ENCODE data around the gene SMPDL3B. TPM values are rescaled to one million over a fixed set of nuclear protein-coding genes. Genes with fewer than 3 reads are reported as not detected.

SMPDL3B gene
- total and polyA plus RNA-seq, 2 experiments from 2014 or later = 6.8 to 8.9 TPM

GRCh38 chr1:27912429-27912828 is 22.4 kb upstream of the SMPDL3B start:
- H3K4me1 ChIP-seq (ENCODE audit: low read depth) = no peaks in the 10 kb centered on the region
- no peak for DNase-seq (ENCODE audit: low read depth in 1 of 2, low spot score in 1 of 2)
- no peak overlapping the region for H3K27ac ChIP-seq
- no peak overlapping the region for H3K4me3 ChIP-seq
- H3K9me3 ChIP-seq (ENCODE audit: low read depth) = no peaks in the 10 kb centered on the region
- no peak for TF ChIP-seq CTCF (IDR thresholded peaks at IDR 0.05; ENCODE audit: low read depth, low read length)
- peaks cover 24% of the 10 kb centered on the region for H3K36me3 ChIP-seq
- peaks cover 5% of the 10 kb centered on the region for H3K27me3 ChIP-seq

- H3K27me3 ChIP-seq = peaks cover 16% of the 10 kb centered on the region
- H3K4me3 ChIP-seq = no peak overlapping the region
- DNase-seq (ENCODE audit: low read depth in 1 of 2, low spot score in 1 of 2) = no peak
- peaks cover 5% of the 10 kb centered on the region for H3K36me3 ChIP-seq
- H3K9me3 ChIP-seq (ENCODE audit: low read depth) = no peaks in the 10 kb centered on the region
- H3K4me1 ChIP-seq (ENCODE audit: low read depth) = no peaks in the 10 kb centered on the region
- no peak for TF ChIP-seq CTCF (IDR thresholded peaks at IDR 0.05; ENCODE audit: low read depth, low read length)
- no peak overlapping the region for H3K27ac ChIP-seq
Observed at GRCh38 chr1:27915082-27915575, 19.7 kb upstream of the SMPDL3B start.

GRCh38 chr1:27922272-27922671 is 12.5 kb upstream of the SMPDL3B start:
- TF ChIP-seq CTCF (IDR thresholded peaks at IDR 0.05; ENCODE audit: low read depth, low read length) = no peak

GRCh38 chr1:27928216-27928954 is 6.4 kb upstream of the SMPDL3B start:
- TF ChIP-seq CTCF (IDR thresholded peaks at IDR 0.05; ENCODE audit: low read depth, low read length) = no peak
- no peak for DNase-seq (ENCODE audit: low read depth in 1 of 2, low spot score in 1 of 2)
- H3K27me3 ChIP-seq = no peaks in the 10 kb centered on the region
- H3K27ac ChIP-seq = no peak overlapping the region
- no peaks in the 10 kb centered on the region for H3K9me3 ChIP-seq (ENCODE audit: low read depth)
- no peaks in the 10 kb centered on the region for H3K4me1 ChIP-seq (ENCODE audit: low read depth)
- H3K4me3 ChIP-seq = no peak overlapping the region
- no peaks in the 10 kb centered on the region for H3K36me3 ChIP-seq

More at GRCh38 chr1:27922272-27922671, 12.5 kb upstream of the SMPDL3B start:
- Histone ChIP-seq H3K4me1 (ENCODE audit: low read depth) (no peaks in the 10 kb centered on the region), H3K27ac (no peak overlapping the region), H3K4me3 (no peak overlapping the region), H3K36me3 (no peaks in the 10 kb centered on the region), H3K9me3 (ENCODE audit: low read depth) (no peaks in the 10 kb centered on the region), H3K27me3 (peaks cover 13% of the 10 kb centered on the region)
- DNase-seq (ENCODE audit: low read depth in 1 of 2, low spot score in 1 of 2) = no peak

GRCh38 chr1:27931184-27931583 is 3.6 kb upstream of the SMPDL3B start:
- no peak for DNase-seq (ENCODE audit: low read depth in 1 of 2, low spot score in 1 of 2)
- Histone ChIP-seq H3K9me3 (ENCODE audit: low read depth) (no peaks in the 10 kb centered on the region), H3K36me3 (no peaks in the 10 kb centered on the region), H3K4me1 (ENCODE audit: low read depth) (no peaks in the 10 kb centered on the region), H3K27ac (no peak overlapping the region), H3K4me3 (no peak overlapping the region), H3K27me3 (no peaks in the 10 kb centered on the region)
- no peak for TF ChIP-seq CTCF (IDR thresholded peaks at IDR 0.05; ENCODE audit: low read depth, low read length)
